MM.1S (cell line): ENCODE measurements around the gene EML5.

Experiments
- CTCF ChIP-seq: fragments of 300-600 bp; sonication (generic); IDR thresholded peaks from 2 replicates; pipeline ENCODE4 v1.5.1; 2016; ENCODE audit warnings: antibody characterized with exemption, low read length, mixed read lengths
- EZH2 ChIP-seq: fragments of 300-600 bp; sonication (generic); optimal IDR thresholded peaks from 2 replicates; pipeline ENCODE3; 2017; ENCODE audit warnings: low read depth, mild to moderate bottlenecking, antibody characterized with exemption, low read length, mixed read lengths

- TF ChIP-seq CTCF (no peak), EZH2 (no peak)
Measured at GRCh38 chr14:88837495-88837894, 44.7 kb upstream of the EML5 start.
